ENCODE results near the gene UNKL.

UNKL gene

GRCh38 chr16:1325673-1326371, 88.7 kb downstream of the UNKL start:
- no peak for DNase-seq (ENCODE audit: low read depth in 2 of 2)

- DNase-seq (ENCODE audit: low read depth in 2 of 2), result no peak
Measured at GRCh38 chr16:1325261-1325660, 89.2 kb downstream of the UNKL start.

GRCh38 chr16:1324286-1324826, 90.1 kb downstream of the UNKL start:
- no peak for DNase-seq (ENCODE audit: low read depth in 2 of 2)

- DNase-seq (ENCODE audit: low read depth in 2 of 2), result no peak
Measured at GRCh38 chr16:1323296-1324239, 90.9 kb downstream of the UNKL start.

- DNase-seq (ENCODE audit: low read depth in 2 of 2), result no peak
Measured at GRCh38 chr16:1322407-1322806, 92.1 kb downstream of the UNKL start.

- DNase-seq (ENCODE audit: low read depth in 2 of 2), result no peak
Measured at GRCh38 chr16:1320658-1321240, 93.8 kb downstream of the UNKL start.

GRCh38 chr16:1320097-1320496, 94.4 kb downstream of the UNKL start:
- no peak for DNase-seq (ENCODE audit: low read depth in 2 of 2)

GRCh38 chr16:1319041-1319440, 95.5 kb downstream of the UNKL start:
- no peak for DNase-seq (ENCODE audit: low read depth in 2 of 2)

GRCh38 chr16:1318268-1318545, 96.3 kb downstream of the UNKL start:
- DNase-seq (ENCODE audit: low read depth in 2 of 2), result no peak

- no peak for DNase-seq (ENCODE audit: low read depth in 2 of 2)
Measured at GRCh38 chr16:1317479-1318267, 96.8 kb downstream of the UNKL start.

GRCh38 chr16:1316033-1316405, 98.5 kb downstream of the UNKL start:
- DNase-seq (ENCODE audit: low read depth in 2 of 2), result no peak

GRCh38 chr16:1315081-1316032, 99.1 kb downstream of the UNKL start:
- DNase-seq (ENCODE audit: low read depth in 2 of 2), result no peak

- DNase-seq (ENCODE audit: low read depth in 2 of 2), result no peak
Measured at GRCh38 chr16:1314399-1315068, 100.0 kb downstream of the UNKL start.

- no peak for DNase-seq (ENCODE audit: low read depth in 2 of 2)
Measured at GRCh38 chr16:1313721-1314369, 100.7 kb downstream of the UNKL start.

All from stimulated activated CD8-positive, alpha-beta memory T cell treated with anti-CD3 and anti-CD28 coated beads, Interleukin-15, amount 100 ng/mL, for 48 hours (primary cell).